ENCODE measurements around the gene MORC1.
"Not testable (repeated sequence)": the region's sequence is repeated elsewhere in the genome, so short reads cannot be mapped to it uniquely, and the experiment has no call there.

The MORC1 gene

DNA sequence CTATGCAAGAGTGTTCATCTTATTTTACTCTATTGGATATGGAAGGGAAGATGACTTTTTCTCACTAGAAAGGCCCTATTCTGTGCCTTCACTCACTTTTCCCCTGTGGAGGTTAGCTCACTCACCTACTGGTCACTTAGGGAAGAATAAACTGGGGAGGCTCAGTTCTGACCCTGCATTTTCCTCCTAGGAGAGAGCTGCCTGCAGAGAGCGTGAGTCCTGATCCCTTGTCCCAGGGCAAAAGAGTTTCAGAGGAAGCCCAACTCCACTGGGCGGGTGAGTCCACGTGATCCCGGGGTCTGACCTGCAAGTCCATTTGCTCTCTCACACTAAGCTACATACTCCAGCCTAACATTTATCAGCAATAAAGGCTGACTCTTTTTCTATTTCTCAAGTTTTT is 8.4 kb downstream of the MORC1 start:
- no peak for DNase-seq

DNA sequence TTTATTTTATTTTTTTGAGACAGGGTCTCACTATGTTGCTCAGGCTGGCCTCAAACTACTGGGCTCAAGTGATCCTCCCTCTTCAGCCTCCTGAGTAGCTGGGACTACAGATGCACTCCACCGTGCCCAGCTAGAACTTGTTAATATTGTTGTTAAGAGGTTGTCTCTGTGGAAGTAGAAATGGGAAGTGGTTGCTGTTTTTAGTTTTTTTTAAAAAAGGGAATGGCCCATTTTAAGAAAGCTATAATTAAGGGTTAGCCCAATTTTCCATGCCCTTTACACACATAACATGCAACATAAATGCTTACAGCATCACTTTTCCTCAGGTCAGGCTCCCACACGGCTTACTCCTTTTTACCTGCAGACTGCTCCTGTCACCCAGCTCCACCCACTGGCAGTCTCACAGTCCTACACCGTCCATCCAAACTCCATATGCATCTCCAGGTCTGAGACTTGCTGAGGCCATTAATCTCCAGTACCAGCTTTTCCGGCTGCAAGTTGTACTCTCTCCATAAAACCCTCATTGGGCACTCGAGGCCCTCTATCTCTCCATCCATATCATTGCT is 19.8 kb downstream of the MORC1 start:
- no peak for DNase-seq

DNA sequence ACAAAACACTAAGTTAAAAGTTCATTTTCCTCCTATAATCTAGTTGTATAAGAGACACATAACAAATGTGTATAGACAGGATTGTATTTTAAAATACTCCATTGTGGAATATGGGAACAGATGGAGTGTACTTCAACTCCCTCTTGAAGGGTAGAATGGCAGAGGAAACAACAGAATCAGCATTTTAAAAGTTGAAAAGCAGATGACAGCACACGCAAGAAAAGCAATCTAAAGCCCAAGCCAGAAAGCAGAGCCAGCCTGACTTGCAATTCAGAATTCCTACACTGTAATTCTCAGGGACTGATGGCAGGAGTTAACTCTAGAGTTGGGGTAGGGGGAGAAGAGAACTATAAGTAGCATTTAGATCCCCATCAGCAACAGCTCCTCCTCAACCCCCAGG is 22.8 kb downstream of the MORC1 start:
- DNase-seq: no peak

DNA sequence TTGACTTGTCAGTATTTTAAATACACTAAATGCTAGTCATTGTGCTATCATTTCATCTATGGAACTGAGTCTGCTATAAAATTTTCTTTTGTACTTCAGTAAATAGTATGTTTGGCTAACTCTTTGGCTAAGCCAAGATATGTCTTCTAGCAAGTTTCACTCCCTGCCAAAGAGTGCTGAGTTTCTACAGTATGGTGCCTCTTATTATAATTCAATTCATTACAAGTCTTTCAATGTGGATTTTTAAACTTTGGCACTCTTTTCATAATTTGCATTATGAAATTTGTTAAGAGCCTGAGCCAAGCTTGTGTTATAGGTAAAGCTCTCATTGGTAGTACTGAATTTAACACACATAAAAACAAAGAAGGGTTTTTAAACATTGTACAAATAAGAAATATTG is 24.4 kb downstream of the MORC1 start:
- no peak for DNase-seq

DNA sequence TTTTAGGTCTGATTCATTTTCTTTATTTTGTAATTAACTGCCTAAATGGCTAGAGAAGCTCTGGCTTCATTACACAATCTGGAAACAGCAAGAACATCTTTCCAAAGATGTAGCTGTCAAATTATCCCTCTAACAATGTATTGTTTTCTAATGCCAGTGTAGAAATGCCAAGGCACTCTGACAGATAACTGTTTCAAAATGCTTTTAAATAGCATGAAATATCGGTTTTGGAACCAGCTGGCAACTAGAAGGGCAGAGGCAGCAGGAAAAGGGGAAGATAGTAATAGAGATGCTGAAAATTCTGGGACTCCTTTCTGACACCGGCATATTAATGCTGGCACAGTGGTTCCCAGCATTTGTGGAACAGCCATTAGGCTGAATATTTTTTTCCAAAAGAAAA is 26.1 kb downstream of the MORC1 start:
- DNase-seq: no peak

DNA sequence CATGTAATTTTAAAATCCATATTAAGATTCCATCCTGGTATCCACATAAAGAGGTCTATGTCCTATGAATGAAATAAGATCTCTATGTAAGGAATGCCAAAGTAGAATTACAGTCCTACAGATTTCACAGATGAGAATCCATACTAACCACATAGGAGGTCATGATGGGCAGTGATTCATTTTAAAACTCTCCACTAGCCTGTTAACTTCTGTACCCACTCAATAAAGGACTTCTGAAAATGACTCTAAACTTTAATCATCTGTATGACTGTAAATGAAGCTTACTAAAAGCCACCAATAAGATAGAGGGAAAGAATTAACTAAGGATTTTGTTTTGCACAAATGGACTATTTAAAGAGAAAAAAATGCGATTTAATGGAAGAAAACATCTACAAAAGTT is 28.7 kb downstream of the MORC1 start:
- no peak for DNase-seq

DNA sequence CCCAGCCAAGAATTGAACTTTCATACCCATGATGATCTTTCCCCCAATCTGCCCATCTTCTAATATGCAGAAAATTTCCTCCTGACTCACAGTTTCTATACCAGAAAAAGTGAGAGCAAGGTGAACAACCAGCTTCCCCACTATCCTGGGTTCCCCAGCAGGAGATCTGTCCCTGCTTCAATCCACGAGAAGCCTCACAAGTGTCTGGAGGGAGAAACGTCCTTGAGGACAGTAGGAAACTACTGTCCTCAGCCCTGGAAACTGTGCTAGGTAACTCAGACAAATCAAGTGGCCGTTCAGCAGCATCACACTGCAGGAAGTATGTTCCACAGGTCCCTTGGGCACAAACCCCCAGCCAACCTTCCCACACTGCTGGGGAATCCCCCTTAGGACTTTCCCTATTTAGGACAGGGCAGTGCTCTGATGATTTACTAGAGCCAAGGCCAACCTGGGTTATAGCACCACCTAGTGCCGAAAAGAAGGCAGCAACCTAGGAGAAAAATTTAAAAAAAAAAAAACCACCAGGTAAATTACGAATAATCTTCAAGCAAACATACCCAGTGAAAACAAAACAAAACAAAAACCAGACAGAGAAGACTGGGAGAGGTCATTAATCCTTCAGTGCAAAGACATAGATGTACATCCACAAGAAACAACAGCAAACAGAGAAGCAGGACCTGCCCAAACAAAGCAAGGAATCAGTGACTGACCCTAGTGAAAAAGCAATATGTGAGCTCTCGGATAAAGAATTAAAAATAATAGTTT is 36.0 kb downstream of the MORC1 start:
- DNase-seq: peak; percentile 42

DNA sequence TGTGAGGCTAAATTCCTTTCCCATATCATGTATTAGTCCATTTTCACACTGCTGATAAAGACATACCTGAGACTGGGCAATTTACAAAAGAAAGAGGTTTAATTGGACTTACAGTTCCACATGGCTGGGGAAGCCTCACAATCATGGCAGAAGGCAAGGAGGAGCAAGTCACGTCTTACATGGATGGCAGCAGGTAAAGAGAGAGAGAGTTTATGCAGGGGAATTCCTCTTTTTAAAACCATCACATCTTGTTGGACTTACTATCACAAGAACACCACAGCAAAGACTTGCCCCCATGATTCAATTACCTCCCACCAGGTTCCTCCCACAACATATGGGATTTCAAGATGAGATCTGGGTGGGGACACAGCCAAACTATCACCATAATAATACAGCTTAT is 37.8 kb downstream of the MORC1 start:
- DNase-seq: not testable (repeated sequence)

DNA sequence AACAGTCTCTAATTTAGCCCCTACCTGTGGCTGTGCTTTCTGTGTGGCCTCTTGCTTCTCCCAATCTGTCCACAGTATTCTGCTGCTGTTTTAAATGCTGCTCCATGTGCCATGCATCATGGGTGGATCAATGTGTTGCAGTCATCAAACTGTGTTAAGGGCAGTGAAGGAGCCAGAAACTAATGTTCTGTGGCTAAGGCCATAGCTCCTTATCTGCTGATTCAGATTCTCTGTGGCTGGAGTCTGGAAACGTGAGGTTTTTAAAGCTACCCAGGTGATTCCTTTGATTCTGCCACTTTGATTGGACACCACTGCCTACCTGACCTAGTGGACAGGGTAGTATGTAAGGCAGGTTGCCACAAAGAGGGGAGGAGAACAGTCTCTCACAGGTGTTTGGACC is 44.8 kb downstream of the MORC1 start:
- no peak for DNase-seq

DNA sequence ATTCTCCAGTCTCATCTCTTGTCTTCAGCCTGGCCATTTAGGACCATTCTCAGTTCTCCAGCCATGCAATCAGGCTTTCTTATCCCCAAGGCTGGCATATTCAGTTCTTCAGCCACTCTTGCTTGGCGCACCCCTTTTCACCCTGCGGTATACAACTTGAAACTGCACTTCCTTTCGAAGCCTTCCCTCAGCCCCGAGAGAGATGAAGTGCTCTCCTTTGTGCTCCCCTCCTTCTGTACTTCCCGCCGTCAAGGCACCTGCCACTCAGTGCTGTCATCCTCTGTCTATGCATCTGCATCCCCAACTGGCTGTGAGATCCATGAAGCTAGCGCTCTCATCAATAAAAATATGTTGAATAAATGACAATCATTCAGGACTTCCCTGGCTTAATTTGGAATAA is 45.7 kb downstream of the MORC1 start:
- DNase-seq: no peak

DNA sequence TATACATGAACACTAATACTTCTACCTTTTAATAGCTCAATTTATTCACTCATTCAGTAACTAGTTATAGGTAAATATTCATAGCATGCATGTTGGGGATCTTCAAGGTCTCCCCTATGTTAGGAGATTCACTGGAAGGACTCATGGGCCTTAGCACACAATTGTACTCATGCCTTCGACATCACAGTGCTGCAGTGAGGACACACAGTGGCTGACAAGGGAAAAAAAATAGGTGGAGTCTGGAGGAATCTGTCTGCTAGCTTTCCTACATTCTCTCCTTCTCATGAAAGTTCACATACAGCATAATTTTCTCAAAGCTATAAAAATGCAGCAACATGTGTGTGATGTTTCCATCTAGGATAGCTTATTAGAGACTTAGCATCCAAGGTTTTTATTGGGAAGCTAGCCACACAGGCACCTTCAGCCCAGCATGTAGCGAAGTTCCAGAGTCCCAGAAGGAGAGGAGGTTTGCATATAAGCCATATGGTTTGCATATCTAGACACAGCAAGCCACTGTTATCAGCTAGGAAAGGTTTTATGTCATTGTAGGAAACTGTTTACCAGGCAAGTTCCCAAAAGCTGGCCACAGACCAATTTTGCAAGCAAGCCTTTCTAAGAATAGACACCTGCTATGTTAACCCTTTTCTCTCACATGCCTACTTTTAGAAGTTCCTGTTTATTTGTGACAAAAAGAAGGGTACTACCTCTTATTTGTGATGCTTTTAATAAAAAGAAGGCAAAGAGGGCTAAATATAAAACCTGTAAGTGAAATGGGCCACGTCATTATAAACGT is 46.4 kb downstream of the MORC1 start:
- DNase-seq: no peak

DNA sequence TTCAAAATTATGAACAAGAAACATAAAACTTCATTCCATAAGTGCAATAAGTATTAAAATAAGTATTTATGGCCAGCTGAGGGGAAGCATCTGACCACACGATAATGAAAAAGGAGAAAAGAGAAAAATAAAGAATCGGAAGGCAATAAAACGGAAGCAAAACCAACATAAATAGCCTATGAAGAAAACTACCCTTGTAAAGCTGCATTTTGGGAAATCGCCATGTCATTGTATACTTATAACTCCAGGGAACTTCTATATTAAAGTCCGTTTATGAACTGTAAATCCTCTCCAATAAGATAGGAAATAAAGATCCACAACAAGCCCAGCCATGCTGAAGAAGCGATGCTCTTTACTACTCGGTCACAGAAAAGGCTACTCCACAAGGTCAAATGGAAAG is 47.7 kb downstream of the MORC1 start:
- DNase-seq: no peak

DNA sequence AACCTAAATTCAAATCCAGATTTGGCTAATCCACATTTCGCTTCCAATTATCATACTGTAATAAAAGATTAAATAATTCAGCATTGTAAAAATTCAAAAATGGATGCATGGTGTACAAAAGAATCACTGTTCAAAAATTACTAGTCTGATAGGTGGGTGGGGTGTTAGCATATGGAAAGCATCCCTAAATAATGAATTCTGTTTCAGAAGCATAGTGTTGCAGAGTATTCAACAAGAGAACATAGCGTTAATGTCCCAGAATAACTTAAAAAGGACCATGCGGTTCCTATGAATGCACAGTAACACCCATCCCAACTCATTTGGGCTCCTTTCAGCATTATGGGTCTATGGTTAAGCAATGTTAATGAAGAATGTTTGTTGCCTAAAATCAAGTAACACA is 51.1 kb downstream of the MORC1 start:
- DNase-seq: no peak

DNA sequence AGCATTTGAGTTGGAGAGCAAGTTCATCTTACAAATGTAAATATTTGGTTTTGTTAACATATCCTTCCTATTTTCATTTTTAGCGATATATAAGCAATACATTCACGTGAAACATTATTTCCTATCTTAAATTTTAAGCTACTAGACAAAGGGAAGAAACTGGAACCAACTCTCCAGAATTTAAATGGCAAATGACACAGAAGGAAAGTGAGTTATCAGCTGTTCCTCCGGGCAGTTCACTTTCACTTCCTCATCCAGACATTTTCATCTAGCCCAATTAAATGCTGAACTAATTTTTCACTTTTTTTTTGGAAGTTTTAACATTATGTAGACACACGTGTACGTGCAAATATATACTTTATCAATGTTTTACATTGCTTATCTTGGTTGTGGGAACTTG is 58.7 kb downstream of the MORC1 start:
- no peak for DNase-seq

DNA sequence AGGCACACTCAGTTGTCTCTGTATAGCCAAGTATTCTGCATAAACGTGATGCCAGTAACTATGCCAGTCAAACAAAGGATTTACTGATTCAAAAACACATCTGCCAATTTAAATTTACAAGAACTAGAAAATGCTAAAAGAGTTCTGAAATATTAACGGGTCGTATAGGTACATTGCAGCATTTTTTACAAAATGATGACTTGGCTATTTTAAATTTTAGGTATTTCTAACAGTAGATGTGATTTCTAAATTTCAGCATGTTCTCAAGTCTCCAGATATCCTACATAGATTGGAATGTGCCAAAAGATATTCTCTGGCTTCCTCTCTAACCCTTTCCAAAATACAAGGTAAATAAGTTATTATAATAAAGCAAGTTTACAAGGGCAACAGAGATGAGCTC is 60.3 kb downstream of the MORC1 start:
- no peak for DNase-seq

DNA sequence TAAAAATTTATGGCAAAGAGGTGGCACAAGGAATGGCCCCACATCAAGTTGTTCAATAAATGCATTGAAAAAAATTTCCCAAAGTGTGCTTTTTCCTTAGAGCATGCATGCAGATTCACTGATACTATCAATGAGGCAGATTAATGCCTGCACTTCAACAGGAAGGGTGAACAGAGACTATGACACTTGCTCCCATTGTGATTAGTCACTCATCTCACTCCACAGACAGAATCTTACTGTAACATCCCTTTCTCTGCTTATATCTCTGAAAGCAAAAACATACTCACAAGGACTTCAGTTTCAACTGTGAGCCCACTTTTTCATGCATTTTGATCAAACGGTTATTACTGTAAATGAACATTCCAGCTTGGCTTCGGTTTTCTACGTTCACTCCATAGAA is 60.9 kb downstream of the MORC1 start:
- no peak for DNase-seq

DNA sequence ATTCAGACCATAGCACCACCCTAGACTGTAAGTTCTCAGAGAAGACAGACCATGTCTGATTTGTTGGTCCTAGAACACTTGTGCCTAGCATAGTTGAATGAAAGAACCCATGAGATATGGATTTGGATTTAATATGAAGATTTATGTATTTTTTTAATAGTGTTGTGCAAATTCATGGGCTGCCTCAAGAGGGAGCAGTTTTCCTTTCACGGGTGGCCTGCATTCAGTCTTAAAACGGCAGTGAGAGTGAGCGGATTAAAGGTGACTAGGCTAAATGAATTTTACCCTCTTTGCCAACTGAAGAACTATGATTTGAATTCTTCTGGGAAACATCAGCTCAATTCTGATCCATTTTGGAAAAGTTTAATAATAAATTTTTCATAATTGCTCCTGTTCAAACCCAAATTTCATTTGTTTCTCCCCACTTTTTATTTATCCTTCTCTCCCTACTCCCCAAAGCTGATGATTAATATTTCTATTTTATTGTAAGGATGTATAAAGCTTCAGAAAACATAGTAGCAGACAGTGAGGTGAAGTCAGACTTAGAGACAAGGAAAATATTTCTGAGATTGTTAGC is 67.3 kb downstream of the MORC1 start:
- peak; percentile 17 for DNase-seq

DNA sequence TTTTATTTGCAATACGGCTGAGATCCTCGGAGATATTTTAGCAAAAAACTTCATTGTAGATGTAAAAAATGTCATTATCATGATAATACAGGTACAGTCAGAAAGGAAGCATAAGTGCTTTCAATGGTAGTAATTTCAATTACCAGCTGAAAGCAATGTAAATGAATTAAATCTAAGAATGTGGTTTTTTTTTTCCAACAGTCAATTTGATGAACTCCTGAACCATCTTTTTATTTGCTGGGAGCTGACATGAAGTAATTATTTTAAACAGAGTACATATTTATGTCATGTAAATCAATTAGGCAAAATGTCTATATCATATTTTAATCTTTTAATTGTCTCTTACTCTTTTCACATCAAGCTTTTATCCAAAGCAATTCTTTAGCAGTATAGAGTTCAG is 70.6 kb downstream of the MORC1 start:
- no peak for DNase-seq

DNA sequence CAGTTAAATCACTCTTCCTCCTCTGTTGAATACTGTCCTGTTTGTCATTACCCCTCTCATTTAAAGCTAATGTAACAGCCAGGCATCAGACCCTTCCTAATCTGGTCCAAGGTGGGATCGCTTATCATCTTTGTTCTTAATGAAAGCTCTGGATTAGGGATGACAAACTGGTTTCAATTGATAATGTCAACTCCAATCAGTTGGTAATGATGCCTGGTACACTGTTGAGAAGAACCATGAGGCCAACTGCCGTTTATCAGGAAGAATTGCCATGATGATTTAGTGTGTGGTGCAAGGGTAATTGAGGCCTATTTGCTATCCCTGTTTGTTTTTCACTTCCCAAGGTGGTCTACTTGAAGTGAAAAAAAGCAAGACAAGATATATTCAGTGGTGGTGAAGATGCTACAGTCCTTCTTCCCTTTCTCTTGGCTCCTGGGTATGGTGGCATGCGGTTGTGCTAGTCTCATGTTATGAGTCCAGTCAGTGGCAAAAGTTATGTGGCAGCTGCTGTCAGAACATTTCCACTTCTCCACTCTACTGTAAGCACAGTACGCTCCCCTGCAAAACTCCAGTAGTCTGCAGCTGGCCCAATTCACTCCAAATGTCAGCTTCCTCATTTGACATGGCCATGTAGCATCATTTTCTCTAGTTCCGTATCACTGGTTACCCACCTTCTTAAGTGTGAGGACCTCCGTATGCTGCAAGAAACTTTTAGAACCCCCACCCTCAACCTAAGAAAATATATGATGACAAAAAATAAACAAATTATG is 72.5 kb downstream of the MORC1 start:
- no peak for DNase-seq

DNA sequence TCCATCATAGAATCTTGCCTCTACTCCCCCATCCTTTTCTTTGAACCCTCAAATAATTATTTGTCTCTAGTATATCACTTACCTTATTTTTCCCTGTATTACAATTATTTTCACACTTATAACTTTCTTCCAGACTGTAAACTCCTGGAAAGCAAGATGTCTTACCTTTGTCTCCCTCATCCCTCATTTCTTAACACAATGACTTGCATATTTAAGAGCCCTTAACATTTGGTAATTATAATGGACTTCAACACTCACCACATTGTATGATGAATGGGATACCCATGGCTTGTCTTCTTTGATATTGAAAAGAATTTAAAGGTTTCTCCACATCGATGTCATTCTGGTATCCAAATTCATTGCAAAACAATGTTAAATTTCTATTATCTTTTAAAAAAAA is 82.9 kb downstream of the MORC1 start:
- no peak for DNase-seq

DNA sequence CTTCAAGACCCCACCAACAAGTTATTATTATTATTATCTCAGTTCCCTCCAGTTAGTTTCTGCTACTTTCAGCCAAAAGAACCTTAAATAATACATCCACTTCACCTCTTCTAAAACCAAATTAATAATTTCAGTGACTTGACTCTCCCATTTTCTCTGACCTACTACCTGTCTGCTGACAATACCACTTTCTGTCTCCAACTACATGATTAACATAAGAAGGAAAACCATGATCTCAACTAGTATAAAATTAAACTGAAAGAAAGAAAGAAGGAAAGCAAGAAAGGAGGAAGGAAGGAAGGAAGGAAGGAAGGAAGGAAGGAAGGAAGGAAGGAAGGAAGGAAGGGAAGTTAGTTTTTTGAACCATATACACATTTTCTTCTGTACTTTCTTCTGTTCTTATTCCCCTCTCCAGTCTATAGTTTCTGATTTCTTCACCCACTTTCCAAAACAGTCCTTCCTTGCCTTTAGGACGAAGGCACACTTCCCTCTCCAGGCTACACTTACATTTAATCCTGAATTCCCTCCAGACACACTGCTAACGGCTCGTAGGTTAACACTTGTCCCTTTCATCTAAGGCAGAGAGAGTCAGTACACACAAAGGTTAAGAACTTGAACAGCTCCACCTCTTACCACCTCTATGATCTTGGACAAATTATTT is 84.8 kb downstream of the MORC1 start:
- no peak for DNase-seq

DNA sequence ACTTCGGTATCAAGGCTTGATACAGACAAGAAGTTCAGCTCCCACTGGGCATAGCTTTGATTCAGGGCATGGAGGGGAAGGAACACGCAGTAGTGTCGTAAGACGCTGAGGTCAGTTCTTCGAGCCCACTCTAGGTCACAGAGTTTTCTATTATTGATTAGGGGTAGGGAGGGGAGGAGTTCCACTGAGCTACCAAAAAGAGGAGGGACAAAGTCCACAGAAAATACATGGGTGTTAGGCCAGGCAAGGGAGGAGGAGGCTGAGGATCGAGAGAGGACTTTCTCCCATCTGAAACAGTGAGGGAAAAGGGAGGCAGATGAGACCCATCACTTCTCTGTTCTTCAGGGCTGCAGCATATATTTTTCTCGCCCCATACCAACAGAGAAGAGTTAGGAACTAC is 89.2 kb downstream of the MORC1 start:
- no peak for DNase-seq

DNA sequence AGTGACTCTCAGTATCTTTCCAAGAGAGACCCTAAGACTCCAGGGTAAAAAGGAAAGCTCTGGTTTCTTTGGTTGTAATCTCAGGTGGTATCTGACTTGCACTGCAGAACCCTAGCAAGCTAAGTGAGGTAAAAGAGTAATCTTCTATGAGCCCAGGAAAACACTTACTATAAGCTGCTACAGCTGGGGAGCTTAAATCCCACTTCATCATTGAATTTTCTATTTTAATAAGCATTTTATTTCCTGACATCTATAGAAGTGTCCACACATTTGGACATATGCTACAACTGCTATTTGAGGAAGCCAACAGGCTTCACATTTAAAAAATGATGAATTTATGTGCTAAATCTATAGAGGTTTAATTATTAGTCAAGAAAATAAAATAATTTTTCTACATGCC is 91.1 kb downstream of the MORC1 start:
- no peak for DNase-seq
